Cerebellar cortex (tissue), 1 donor: ENCODE data around the gene DSG3.

Experiments
- DNase-seq: peaks from one replicate; pipeline ENCODE4 v3.0.0-alpha.2; 2015; ENCODE audit warnings: low spot score

DSG3 gene, protein sequence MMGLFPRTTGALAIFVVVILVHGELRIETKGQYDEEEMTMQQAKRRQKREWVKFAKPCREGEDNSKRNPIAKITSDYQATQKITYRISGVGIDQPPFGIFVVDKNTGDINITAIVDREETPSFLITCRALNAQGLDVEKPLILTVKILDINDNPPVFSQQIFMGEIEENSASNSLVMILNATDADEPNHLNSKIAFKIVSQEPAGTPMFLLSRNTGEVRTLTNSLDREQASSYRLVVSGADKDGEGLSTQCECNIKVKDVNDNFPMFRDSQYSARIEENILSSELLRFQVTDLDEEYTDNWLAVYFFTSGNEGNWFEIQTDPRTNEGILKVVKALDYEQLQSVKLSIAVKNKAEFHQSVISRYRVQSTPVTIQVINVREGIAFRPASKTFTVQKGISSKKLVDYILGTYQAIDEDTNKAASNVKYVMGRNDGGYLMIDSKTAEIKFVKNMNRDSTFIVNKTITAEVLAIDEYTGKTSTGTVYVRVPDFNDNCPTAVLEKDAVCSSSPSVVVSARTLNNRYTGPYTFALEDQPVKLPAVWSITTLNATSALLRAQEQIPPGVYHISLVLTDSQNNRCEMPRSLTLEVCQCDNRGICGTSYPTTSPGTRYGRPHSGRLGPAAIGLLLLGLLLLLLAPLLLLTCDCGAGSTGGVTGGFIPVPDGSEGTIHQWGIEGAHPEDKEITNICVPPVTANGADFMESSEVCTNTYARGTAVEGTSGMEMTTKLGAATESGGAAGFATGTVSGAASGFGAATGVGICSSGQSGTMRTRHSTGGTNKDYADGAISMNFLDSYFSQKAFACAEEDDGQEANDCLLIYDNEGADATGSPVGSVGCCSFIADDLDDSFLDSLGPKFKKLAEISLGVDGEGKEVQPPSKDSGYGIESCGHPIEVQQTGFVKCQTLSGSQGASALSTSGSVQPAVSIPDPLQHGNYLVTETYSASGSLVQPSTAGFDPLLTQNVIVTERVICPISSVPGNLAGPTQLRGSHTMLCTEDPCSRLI

DNA sequence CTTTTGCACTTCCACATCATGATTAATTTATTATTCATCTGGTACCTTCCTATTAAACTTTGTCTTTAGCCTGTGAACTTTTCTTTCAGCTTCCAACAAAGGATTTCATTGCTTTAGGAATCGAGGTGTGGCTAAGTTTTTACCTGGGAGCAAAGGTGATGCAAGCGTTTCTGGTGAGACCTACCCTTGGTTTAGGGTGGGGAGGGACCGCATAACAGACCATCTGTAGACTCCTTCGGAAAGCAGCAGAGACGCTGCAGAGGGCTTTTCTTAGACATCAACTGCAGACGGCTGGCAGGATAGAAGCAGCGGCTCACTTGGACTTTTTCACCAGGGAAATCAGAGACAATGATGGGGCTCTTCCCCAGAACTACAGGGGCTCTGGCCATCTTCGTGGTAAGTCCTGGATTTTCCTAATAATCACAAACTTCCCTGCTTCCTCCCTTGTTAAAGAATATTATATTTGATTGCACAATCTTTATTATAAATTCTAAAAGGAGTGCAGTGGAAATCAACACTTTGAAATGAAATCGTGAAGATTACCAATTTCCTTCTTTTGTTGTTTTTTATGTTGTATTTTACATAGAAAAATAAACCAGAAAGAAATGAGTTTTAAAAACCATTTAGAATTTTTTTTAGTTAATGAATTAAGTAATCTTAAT, at the start of gene DSG3:
Gene DSG3, plus strand, starts transcription at position 212 of the 662 bp plus-strand sequence. Its CDS starts 137 bp downstream, at position 349.
- no peak for DNase-seq

DNA sequence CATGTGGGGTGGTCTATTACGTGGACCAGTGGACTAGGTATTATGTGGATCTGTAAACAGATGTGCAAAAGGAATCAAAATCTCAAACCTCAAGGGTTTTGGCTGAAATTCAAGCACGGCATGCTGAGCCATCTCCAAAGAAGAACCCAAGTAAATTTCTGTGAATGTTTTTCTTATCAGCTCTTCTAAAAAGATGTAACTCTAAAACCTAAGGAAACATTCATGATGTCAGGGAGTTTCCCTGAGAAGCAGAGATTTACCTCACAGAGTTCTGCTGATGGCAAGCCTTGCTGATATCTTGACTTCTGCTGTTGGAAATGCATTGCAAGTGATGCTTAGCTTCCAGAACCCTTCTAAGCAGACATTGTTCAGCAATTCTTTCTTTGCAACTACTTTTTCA, 49.4 kb upstream of the DSG3 start:
- no peak for DNase-seq

DNA sequence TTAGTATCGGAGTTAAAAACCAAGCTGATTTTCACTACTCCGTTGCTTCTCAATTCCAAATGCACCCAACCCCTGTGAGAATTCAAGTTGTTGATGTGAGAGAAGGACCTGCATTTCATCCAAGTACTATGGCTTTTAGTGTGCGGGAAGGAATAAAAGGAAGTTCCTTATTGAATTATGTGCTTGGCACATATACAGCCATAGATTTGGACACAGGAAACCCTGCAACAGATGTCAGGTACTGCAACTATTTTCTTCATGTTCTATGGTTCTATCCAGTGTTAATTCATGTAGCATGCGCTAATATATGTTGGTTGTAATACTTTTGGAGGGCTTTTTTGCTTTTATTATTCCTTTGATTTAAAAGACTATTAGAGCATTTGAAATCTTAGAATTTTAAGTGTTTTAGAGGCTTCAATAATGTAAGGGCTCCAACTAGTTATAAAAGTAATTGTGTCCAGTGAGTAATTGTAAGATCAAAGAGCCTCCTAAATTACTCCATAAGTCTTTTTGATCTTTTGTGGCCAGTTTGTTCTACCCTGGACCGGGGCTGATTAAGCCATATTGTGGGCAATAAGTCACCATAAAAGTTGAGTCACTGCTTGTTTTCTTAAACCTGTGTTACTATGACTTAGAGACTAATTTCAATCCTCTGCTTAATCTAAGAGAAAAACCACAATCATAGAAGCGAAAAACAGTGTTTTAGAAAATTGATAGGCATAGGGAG, 48.1 kb upstream of the DSG3 start:
- DNase-seq: no peak

DNA sequence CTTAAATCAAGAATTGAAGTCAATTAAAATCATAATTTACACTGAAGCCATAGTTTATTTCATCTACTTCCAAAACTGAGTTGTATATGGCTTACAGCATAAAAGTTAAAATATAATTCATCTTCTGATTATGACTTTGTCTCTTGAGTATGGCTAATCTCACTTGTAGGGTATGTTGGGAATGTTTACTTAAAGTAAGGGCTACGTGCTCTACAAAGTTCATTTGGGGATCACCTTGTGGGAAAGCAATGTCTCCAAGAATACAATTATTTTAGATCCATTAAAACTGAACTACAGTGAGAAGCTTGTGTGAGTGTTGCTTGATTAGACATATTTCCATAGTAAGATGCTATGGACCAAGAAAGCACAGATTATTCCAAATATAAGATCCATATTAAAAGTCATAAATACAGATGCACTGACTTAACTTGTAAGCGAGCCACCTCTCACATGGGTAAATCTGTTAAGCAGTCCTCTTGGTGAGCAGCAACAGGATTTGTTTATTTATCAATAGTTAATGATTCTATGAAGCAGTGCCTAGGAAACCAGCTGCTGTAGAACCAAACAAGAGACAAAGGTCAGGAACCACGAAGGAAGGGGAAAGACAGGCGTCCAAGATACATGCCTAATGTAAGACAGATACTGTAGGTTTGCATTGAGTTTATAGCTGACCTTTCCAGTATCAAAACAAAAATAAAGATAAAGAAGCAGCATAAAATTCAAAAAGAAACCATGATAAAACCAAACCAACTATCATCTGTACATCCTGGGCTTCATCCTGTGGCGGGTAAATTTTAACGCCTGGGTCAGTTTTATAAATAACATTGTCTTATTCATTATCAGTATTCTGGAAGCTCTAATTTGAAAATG, 46.1 kb upstream of the DSG3 start:
- DNase-seq: no peak

DNA sequence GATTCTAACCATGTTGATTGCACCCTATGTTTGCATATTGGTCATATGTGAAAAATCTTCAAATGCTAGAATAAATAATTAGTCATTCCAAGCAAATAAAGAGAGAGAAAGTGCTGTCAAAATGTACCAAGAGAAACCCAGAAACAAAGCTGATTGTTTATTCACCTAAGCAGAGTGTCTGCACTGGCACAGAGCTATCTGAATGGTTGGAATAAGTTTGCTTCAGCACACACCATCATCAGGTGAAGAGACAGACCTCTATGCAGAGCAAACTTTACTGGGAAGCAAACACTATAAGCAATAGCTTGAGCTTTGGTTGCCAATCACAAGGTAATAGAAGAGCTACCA, 45.5 kb upstream of the DSG3 start:
- DNase-seq: no peak

DNA sequence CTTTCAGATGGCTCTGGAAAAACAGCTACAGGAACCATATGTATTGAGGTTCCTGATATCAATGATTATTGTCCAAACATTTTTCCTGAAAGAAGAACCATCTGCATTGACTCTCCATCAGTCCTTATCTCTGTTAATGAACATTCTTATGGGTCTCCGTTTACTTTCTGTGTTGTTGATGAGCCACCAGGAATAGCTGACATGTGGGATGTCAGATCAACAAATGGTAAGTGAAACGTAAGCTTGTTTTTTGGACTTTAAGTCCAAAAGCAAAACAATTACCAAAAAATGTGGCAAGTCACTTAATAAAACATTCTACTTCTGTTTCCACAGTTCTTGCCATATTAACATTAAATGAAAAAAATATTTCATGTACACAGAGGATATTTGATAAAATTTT, 44.1 kb upstream of the DSG3 start:
- no peak for DNase-seq

DNA sequence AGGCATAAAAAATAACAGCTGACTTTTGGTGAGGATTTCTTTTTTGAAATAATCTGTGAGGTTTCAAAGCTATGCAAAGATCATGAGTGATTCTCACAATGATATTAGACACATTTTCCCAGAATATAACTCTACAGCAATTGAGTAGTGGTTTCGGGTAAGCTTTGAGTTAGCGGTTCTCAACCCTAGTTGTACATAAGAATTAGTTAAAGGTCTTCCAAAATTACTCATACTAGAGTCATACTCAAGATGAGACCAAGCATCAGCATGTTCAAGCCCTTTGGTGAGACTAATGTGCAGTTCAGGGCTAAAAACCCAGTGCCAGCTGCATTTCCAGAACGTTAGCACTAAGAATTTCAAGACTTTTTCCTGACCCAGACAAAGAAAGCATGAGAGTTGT, 39.9 kb upstream of the DSG3 start:
- no peak for DNase-seq

DNA sequence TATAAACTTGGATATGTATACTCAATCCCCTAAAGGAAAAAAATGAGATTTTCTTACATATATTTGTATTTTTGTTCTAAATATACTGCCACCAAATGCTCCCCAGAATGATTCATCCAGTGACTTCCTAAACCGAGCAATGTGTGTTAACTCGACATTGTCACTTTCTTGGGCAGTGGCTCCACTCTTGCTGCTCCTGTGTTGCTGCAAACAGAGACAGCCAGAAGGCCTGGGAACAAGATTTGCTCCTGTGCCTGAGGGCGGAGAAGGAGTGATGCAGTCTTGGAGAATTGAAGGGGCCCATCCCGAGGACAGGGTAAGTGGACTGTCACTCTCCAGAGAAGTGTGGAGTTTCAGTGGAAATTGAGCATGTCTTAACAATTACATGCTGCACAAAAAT, 38.3 kb upstream of the DSG3 start:
- DNase-seq: no peak

DNA sequence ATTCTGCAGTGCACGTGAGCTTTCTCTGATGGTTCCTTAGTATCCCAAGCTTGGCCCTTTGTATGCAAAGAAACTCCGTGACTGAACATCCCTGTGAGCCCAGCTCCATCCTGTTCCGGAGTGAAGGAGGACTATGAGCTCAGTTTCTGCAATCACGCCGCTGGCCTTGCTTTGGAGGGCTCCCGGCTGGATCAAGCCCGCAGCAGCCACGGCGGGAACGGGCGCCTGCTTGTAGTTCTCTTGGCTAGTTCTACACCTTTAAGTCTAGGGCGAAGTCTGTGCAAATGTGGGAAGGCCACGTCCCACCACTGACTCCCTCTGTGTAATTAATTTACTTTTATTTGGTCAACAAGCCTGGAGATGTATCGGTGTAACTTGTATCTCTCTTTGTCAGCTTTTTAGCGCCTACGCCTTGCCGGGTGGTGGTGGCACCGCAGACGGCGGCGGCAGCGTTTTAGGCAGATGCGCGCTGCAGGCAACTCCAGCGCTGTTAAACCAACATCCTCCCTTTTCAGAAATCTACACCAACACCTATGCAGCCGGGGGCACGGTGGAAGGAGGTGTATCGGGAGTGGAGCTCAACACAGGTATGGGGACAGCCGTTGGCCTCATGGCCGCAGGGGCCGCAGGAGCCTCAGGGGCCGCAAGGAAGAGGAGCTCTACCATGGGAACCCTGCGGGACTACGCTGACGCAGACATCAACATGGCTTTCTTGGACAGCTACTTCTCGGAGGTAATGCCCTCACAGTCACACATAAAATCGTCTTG, 36.6 kb upstream of the DSG3 start:
- no peak for DNase-seq

DNA sequence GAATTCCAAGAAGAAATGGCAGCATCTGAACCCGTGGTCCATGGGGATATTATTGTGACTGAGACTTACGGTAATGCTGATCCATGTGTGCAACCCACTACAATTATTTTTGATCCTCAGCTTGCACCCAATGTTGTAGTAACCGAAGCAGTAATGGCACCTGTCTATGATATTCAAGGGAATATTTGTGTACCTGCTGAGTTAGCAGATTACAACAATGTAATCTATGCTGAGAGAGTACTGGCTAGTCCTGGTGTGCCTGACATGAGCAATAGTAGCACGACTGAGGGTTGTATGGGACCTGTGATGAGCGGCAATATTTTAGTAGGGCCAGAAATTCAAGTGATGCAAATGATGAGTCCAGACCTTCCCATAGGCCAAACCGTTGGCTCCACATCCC, 34.4 kb upstream of the DSG3 start:
- DNase-seq: no peak

DNA sequence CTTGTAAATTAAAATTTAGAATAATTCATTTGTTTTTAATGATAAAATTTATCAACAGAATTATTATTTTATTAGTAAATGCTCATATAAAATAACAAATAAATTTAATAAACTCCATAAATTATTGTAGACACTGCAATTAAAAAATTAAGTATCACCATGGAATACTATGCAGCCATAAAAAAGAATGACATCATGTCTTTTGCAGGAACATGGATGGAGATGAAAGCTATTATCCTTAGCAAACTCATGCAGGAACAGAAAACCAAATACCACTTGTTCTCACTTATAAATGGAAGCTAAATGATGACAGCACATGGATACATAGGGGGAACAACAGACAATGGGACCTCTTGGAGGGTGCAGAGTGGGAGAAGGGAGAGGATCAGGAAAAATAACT, 29.7 kb upstream of the DSG3 start:
- DNase-seq: no peak

DNA sequence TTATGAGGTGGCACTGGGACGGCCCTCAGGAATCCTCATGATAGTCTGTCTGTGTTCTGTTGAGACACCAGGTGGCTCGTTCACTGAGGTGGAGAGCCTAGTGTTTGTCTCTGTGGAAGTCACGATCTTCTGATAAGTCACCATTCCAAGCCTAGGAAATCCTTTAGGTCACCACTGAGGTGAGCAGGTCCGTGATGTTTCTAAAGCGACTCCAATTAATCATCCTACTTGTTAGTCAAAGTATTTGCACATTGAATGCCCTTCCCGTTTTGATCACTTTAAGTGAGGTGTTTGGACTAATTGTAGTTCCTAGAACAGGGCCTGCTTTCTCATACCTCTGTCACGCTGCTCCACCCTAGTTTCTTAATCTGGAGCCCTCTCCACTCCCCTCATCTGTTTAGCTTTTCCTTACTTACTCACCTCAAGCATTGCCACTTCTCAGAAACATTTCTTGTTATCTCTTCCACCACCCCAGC, 28.0 kb upstream of the DSG3 start:
- DNase-seq: no peak

DNA sequence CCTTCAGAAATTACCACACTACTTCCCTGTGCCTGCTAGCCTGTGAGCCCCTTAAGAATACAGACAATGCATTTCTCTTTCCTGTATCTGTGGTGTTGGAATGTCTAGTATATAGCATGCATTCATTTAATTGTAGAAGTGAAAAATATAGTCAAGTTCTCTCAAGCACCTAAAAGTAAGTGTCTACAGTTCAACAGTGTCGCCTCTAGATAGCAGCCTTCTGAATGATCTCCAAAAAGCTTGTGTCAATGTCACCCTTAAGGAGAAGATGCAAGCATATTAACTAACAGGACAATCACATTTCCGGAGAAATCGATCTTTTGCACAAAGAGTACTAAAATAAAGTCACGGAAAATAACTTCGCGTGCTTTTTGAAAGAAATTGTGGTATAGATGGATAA, 27.5 kb upstream of the DSG3 start:
- DNase-seq: no peak

DNA sequence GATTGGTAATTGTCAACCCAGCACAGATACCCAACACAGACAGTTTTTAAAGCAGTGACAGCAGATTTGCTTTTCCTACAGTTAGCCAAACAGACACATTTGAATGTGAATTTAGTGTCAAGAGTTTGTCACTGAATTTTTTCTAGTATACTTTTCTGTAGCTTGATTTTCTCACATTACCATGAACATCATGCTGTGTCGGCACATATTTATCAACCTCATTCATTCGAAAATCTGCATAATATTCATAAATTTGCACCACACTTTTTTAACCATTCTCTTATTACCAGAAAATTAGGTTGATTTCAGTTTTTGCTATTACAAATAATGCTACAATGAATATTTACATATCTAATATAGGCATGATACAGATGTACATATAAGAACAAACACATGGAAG, 27.0 kb upstream of the DSG3 start:
- DNase-seq: no peak

DNA sequence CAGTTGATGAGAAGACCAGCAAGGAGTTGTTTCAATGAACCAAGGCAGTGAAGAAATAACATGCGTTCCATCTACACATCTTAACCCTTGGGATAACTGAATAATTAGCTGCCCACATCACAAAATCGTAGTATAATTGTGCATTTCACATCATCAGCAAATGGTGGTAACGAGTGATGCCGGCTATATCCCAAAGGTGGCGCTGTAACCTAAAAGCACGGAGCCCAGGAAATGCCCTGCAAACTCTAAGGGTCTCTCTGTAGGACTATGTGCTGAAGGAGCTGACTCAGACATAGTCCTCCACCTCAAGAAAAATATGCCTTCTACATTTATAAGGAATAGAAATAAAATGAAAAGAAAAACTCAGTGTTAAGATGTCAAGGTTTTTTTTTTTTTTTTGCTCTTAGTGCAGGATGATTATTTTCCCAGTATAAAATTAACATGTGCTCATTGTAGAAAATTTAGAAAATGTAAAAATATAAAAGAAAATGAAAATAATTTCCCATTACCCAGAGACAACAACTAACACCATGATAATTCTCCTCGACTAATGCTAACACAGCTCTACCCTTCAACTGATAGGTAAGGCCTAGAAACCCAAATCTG, 23.1 kb upstream of the DSG3 start:
- DNase-seq: peak; percentile 6

DNA sequence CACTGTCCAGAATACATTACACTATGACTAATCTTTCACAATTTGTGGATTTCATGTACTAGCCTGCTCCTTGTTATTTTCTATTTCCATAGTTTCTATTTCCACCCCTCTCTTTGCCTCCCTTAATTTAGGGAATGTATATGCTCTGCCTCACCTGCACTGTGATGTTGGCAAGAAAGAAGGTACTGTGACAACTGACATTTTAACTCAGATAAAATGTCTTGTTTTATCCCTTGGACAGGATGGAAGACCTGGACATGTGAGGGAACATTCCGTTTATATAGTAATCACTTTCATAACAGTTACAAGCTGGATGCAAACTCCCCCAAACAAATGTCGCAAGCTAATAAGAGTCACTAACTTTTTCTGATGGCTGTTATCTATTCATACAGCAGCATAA, 21.5 kb upstream of the DSG3 start:
- no peak for DNase-seq

DNA sequence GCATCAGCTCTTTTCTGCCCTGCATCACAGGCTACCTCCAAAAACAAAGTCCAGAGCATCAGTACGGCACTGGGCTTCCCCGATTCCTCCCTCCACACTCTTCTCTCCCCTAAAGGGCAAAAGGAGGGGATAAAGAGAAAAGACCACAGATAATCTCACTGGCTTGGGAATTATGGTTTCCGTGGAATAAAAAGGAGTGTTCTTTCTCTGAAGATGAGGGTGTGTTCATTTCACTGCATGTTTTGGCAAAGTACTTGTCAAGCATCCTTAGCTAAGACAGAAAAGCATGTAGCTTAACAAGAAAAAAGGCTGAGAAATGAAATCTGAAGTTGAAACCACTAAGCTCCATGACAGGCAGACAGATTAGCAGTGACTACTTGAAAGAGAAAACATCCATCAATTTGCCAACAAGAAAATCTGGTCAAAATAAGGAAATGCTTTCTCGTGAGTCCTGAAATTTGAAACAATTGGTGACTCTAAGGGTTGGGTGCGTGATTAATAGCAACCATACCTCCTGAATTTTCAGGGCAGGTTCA, 20.6 kb upstream of the DSG3 start:
- DNase-seq: no peak

DNA sequence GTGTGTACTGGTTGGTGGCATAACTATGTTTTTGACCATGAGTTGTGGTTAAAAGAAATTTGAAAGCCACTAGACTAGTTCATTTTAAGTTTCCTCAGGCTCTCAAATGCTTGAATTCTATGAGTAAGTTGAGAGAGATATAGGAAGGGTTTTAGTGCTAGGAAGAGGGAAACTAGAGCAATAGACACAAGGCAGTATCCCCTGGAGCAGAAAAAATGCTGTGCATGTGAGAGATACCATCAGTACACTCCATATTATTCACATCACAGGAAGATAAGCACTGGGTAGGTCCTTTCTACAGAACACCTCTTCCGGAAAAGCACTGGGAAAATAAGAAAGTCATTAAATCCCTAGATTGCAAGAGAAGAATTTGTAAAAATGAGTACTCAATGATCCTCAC, 19.3 kb upstream of the DSG3 start:
- no peak for DNase-seq

DNA sequence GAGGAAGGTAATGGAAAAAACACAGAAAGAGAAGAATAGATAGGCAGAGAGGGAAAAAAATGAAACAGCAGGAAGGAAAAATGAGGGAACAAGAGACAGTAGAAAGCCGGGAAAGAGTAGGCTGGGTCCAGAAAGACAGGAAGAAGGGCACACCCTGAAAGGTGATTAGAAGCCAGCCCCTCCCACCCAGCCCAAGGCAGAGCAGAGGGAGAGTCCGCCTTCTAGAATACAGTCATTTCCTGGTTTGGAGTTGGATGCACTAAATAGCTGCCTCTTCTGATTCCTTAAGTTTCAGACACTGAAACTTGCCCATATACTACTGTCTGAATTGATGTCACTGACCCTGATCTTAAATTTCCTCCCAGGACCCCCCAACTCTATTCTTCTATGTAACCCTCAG, 17.9 kb upstream of the DSG3 start:
- no peak for DNase-seq
